PC-3 (cell line): ENCODE measurements around the gene RSPH10B2.
"Not testable (repeated sequence)": the region's sequence is repeated elsewhere in the genome, so short reads cannot be mapped to it uniquely, and the experiment has no call there.

ENCODE experiments used
- CTCF ChIP-seq: fragments of 300-600 bp; sonication (generic); conservative IDR thresholded peaks from 2 replicates; pipeline ENCODE4 v1.5.1; 2017; ENCODE audit warnings: antibody characterized with exemption, low read depth, mild to moderate bottlenecking, low read length
- EZH2 ChIP-seq: fragments of 300-600 bp; sonication (generic); IDR thresholded peaks from one replicate; pipeline ENCODE4 v1.6.1; 2017; ENCODE audit warnings: antibody characterized with exemption, mild to moderate bottlenecking, low read length; ENCODE audit not compliant: unreplicated experiment
- EZH2phosphoT487 ChIP-seq: fragments of 300-600 bp; sonication (generic); IDR thresholded peaks from 2 replicates; pipeline ENCODE4 v1.6.1; 2018; ENCODE audit warnings: mild to moderate bottlenecking, antibody characterized with exemption, low read length, borderline replicate concordance

DNA sequence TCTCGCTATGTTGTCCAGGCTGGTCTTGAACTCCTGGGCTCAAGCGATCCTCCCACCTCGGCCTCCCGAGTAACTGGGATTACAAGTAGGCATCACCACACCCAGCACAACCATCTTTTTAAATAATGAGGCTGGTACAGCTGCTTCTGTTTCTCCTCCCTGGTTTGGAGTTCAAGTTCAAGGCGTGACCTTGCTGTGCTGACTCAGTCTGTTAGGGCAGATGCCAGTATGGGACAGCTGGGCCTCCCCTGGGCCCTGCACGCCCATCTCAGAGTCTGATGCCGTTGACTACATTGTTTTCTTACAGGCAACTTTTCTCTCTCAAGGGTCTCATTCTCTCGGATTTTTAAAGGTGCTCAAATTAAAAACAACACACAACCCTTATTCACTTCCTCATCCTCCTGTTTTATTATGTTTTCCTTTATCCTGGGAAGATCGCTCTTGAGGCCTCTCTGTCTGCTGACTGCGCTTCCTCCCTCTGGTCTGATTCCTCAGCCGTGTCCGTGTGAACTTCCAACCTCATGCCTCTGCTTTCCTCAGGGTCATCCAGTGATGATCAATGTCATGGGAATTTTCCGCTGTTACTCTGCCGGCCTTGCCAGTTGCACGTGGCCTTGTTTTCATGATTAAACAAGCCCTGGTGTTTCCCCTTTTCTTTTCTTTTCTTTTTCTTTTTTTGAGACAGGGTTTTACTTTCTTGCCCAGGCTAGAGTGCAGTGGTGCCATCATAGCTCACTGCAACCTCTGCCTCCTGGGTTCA is 38.4 kb downstream of the RSPH10B2 start:
- TF ChIP-seq CTCF, EZH2, EZH2phosphoT487: not testable (repeated sequence)
